Suprapubic skin (tissue), 4 donors: Measurements from ENCODE around the gene MYH7B. TPM values are rescaled to one million over a fixed set of nuclear protein-coding genes. Genes with fewer than 3 reads are reported as not detected.

Experiments
- DNase-seq, 2 donors: peaks; one replicate each; pipeline ENCODE4 v3.0.0-alpha.2; 2019; ENCODE audit warnings: low spot score in 2 of 2
- H3K27ac ChIP-seq: fragments of 200-600 bp; sonication (generic); one replicate; pipeline ENCODE4 v1.5.1; 2019
- H3K27me3 ChIP-seq: fragments of 200-600 bp; sonication (generic); one replicate; pipeline ENCODE4 v1.5.1; 2019
- H3K36me3 ChIP-seq: fragments of 200-600 bp; sonication (generic); one replicate; pipeline ENCODE4 v1.5.1; 2019
- H3K4me1 ChIP-seq: fragments of 200-600 bp; sonication (generic); one replicate; pipeline ENCODE4 v1.5.1; 2019
- H3K4me3 ChIP-seq: fragments of 200-600 bp; sonication (generic); one replicate; pipeline ENCODE4 v1.5.1; 2019; ENCODE audit warnings: mild to moderate bottlenecking
- H3K9me3 ChIP-seq: fragments of 200-600 bp; sonication (generic); one replicate; pipeline ENCODE4 v1.5.1; 2019
- CTCF ChIP-seq, 2 donors: fragments of 200-600 bp in 1 of 2; fragments of 450-650 bp in 1 of 2; sonication (generic) in 1 of 2; IDR thresholded peaks; one replicate each; pipeline ENCODE4 v1.5.1; 2016 to 2019; ENCODE audit warnings: antibody characterized with exemption in 2 of 2, mild to moderate bottlenecking in 1 of 2, moderate library complexity in 1 of 2
- EP300 ChIP-seq: sonication (generic); formaldehyde crosslinking; IDR thresholded peaks from one replicate; pipeline ENCODE4 v1.6.1; 2017; ENCODE audit warnings: antibody characterized with exemption
- POLR2A ChIP-seq, 2 donors: fragments of 450-650 bp; IDR thresholded peaks; one replicate each; pipeline ENCODE4 v1.6.1; 2017; ENCODE audit warnings: antibody characterized with exemption in 2 of 2, mild to moderate bottlenecking in 2 of 2, moderate library complexity in 2 of 2
- POLR2AphosphoS5 ChIP-seq, 3 donors: sonication (generic); formaldehyde crosslinking; IDR thresholded peaks; one replicate each; pipeline ENCODE4 v1.6.1; 2017; ENCODE audit warnings: antibody characterized with exemption in 3 of 3
- WGBS: methylation state at CpG from one replicate; pipeline ENCODE4 v1.1.5; 2018; 5-methylcytosine and 5-hydroxymethylcytosine counted together
- total RNA-seq, 4 donors: library from RNA; depleted of rRNA; stranded (reverse); fragments of >200 nt; gene quantifications; one replicate each; pipeline ENCODE4 v1.1.0, GENCODE V29; 2016

The MYH7B gene
- total RNA-seq, 4 donors from 2014 or later = 0.18 to 0.97 (median 0.30) TPM; not detected in 1

DNA sequence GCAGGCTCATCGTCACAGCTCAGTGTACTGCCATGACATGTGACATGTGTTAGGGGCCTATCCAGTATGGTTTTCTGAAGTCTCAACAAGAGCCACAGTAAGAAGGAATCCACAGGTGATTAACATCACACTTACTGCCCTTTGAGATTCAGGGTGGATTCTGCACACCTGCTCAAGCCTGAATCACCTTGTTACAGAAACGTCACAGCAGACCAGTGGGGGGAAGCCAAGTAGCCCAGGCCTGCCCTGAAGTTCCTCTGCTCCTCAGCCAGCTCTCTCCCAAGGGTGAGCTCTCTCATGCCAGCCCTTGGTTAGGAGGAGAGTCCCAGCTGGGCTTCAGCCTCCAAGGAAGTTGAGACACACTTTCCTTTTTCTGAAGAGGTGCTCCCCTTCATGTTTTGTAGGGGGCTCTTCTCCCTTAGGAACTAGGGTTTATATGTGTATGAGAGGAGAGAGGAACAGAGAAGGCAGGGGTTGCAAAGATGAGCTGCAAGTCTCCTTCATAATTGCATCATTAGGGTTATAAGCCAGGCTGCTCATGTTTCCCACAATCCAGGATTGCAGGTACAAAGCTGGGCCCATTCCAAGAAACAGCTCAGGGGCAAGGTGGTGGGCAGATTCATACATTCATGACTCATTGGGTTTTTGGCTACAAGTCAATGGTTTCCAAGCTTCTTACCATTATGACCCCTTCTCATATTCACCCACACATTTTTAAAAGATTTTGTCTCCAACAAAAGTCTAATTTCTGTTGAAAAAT lies 11.7 kb upstream of the MYH7B start:
- H3K4me1 ChIP-seq = peaks cover 10% of the 10 kb centered on the region
- TF ChIP-seq CTCF (IDR thresholded peaks at IDR 0.05) (no peak), POLR2A (IDR thresholded peaks at IDR 0.05) (no peak), POLR2AphosphoS5 (IDR thresholded peaks at IDR 0.05) (no peak), EP300 (no peak)
- H3K9me3 ChIP-seq = no peaks in the 10 kb centered on the region
- H3K27me3 ChIP-seq = no peaks in the 10 kb centered on the region
- DNase-seq = no peak
- WGBS = 81% methylated on average over 2 of the region's 2 CpGs
- peaks cover 53% of the 10 kb centered on the region for H3K36me3 ChIP-seq
- H3K4me3 ChIP-seq = no peak overlapping the region
- H3K27ac ChIP-seq = no peak overlapping the region

- TF ChIP-seq EP300 (no peak), POLR2A (IDR thresholded peaks at IDR 0.05) (no peak), POLR2AphosphoS5 (IDR thresholded peaks at IDR 0.05) (no peak), CTCF (IDR thresholded peaks at IDR 0.05) (no peak)
- no peak overlapping the region for H3K27ac ChIP-seq
- H3K4me3 ChIP-seq = no peak overlapping the region
- no peaks in the 10 kb centered on the region for H3K27me3 ChIP-seq
- peaks cover 8% of the 10 kb centered on the region for H3K4me1 ChIP-seq
- no peak for DNase-seq
- H3K9me3 ChIP-seq = no peaks in the 10 kb centered on the region
- peaks cover 62% of the 10 kb centered on the region for H3K36me3 ChIP-seq
- 70% methylated on average over 7 of the region's 7 CpGs for WGBS
Observed at GRCh38 chr20:34945315-34946077, 10.2 kb upstream of the MYH7B start.

DNA sequence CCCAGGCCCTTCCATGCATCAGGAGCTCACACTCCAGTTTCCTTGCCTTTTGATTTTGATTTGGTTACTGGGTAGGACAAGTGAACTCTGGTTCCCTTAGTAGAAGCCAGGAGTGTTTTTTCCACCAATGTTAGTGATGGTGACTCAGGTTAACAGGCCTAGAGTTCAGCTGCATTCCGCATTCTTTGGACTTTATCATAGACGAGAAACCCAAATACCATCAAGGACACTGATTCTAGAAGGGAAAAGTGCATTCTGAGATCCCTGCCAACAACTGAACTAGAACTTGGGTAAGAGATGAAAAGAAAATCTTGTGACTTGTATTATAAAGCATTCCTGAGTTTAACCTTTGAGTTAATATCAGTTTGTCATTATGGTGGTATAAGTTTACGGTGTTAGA lies 9.0 kb upstream of the MYH7B start:
- peaks cover 51% of the 10 kb centered on the region for H3K36me3 ChIP-seq
- H3K9me3 ChIP-seq = no peaks in the 10 kb centered on the region
- H3K4me1 ChIP-seq = peaks cover 11% of the 10 kb centered on the region
- H3K27ac ChIP-seq = no peak overlapping the region
- no peak overlapping the region for H3K4me3 ChIP-seq
- 97% methylated on average over 3 of the region's 3 CpGs for WGBS
- no peak for DNase-seq
- H3K27me3 ChIP-seq = no peaks in the 10 kb centered on the region
- TF ChIP-seq POLR2A (IDR thresholded peaks at IDR 0.05) (no peak), CTCF (IDR thresholded peaks at IDR 0.05) (no peak), POLR2AphosphoS5 (IDR thresholded peaks at IDR 0.05) (no peak), EP300 (no peak)

DNA sequence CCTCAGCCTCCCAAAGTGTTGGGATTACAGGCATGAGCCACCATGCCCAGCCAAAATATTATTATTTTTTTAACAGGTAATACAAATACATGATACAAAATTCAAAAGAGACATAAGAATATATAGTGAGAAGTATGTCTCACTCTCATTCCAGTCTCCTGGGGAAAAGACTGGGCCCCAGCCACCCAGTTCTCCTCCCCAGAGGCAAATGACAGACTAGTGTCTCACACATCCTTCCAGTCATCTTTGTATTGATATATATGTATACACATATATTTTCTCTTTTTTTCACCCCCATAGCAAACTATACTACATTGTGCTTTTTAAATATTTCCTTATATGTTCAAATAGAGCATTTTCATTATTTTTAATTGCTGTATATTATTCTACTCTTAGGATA lies 8.3 kb upstream of the MYH7B start:
- Histone ChIP-seq H3K36me3 (peaks cover 44% of the 10 kb centered on the region), H3K27me3 (no peaks in the 10 kb centered on the region), H3K4me3 (no peak overlapping the region), H3K9me3 (no peaks in the 10 kb centered on the region), H3K27ac (no peak overlapping the region), H3K4me1 (peaks cover 11% of the 10 kb centered on the region)
- no peak for DNase-seq
- TF ChIP-seq CTCF (IDR thresholded peaks at IDR 0.05) = no peak
- TF ChIP-seq POLR2AphosphoS5 (IDR thresholded peaks at IDR 0.05) = no peak
- no peak for TF ChIP-seq EP300
- no peak for TF ChIP-seq POLR2A (IDR thresholded peaks at IDR 0.05)

DNA sequence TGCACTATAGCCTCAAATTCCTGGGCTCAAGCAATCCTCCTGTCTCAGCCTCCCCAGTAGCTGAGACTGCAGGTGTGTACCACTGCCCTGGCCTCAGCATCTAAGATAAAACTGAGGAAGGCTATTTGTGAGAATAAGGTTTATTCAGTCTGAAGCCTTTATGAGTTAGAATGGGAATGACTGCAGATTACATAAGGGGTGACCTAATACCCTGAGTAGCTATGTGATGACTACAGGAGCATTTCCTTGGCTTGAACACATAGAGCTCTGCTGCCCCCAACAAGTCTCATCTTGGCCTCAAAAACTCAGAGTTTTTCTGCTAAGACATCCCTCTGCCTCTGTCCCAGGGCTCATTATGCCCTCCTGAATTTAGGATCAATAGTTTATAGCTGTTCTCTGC lies 7.6 kb upstream of the MYH7B start:
- Histone ChIP-seq H3K36me3 (peaks cover 37% of the 10 kb centered on the region), H3K4me1 (peaks cover 11% of the 10 kb centered on the region), H3K4me3 (no peak overlapping the region), H3K9me3 (no peaks in the 10 kb centered on the region), H3K27me3 (no peaks in the 10 kb centered on the region), H3K27ac (no peak overlapping the region)
- TF ChIP-seq CTCF (IDR thresholded peaks at IDR 0.05) = no peak
- TF ChIP-seq EP300 = no peak
- TF ChIP-seq POLR2A (IDR thresholded peaks at IDR 0.05) = no peak
- no peak for TF ChIP-seq POLR2AphosphoS5 (IDR thresholded peaks at IDR 0.05)
- DNase-seq = no peak
